SH-SY5Y (cell line): ENCODE results near the gene CEP63.

Experiments
- GATA2 ChIP-seq: IDR thresholded peaks from 2 replicates; pipeline ENCODE4 v1.6.1; 2011; ENCODE audit warnings: mild to moderate bottlenecking, low read depth, low read length
- GATA3 ChIP-seq: IDR thresholded peaks from 2 replicates; pipeline ENCODE4 v1.6.1; 2011; ENCODE audit warnings: low read depth, mild to moderate bottlenecking, low read length, moderate library complexity

DNA sequence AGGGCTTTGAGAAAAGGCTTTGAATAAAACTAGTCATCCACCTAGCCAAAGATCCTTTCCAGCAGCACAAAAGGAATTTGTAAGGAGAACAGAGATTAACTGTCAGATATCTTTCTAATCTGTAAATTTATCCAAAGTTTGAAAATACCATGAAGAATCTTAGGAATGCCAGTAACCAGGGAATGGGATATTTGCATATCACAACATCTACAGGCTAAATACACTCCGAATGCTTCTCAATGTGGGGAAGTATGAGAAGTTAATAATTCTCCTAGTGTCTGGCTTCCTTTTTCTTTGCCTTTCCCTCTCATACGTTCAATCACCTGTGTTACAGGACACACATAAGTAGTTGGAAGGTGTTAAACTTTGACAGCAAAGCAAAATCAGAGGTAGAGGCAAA lies 7.9 kb upstream of the CEP63 start:
- no peak for TF ChIP-seq GATA2
- no peak for TF ChIP-seq GATA3
